Endothelial cell of umbilical vein (primary cell): ENCODE data around the gene HPS3. TPM values are rescaled to one million over a fixed set of nuclear protein-coding genes. Genes with fewer than 3 reads are reported as not detected.

ENCODE experiments used
- BruUV-seq: library from RNA; stranded (reverse); fragments of 400-500 nt; replicated peaks from 2 replicates; lab custom pipeline; 2021; lab: Mats Ljungman, UMichigan
- CTCF ChIA-PET: fragments of 300-600, 350-600 bp; sonication (Branson Sonifier 250); formaldehyde crosslinking; loops from one replicate; lab custom pipeline; 2021; ENCODE audit warnings: antibody characterized with exemption, inconsistent platforms; lab: Charles Lee
- POLR2A ChIA-PET: fragments of 300-600, 350-600 bp; sonication (Branson Sonifier 250); formaldehyde crosslinking; loops from one replicate; lab custom pipeline; 2021; ENCODE audit warnings: antibody characterized with exemption, inconsistent platforms; lab: Charles Lee
- DNase-seq: peaks from one replicate; pipeline ENCODE4 v3.0.0-alpha.2; 2011; ENCODE audit warnings: low read depth, low spot score
- FAIRE-seq: peaks from 2 replicates; lab custom pipeline; 2011; peaks lifted over from hg19 to GRCh38; lab: Jason Lieb, UNC
- H2AFZ ChIP-seq: 2 replicates; pipeline ENCODE4 v1.6.0; 2012; ENCODE audit warnings: low read depth, low read length, control low read depth, inconsistent platforms
- H3K27ac ChIP-seq: 2 replicates; pipeline ENCODE4 v1.5.1; 2011; ENCODE audit warnings: low read depth, mild to moderate bottlenecking, control low read depth, low read length, moderate library complexity; ENCODE audit not compliant: insufficient read depth
- H3K27me3 ChIP-seq, 2 experiments: 2 replicates each; pipeline versions ENCODE4 v1.6.0 to v1.6.1; 2011; ENCODE audit warnings: low read length in 2 of 2, mixed read lengths in 1 of 2; ENCODE audit not compliant: control insufficient read depth in 2 of 2, insufficient read depth in 2 of 2
- H3K36me3 ChIP-seq, 2 experiments: 2 replicates in 1 of 2; 3 replicates in 1 of 2; pipeline ENCODE4 v1.5.1; 2011; ENCODE audit warnings: low read length in 2 of 2, mild to moderate bottlenecking in 1 of 2, moderate library complexity in 1 of 2; ENCODE audit not compliant: control insufficient read depth in 2 of 2, insufficient read depth in 2 of 2; ENCODE audit errors: extremely low read depth in 1 of 2
- H3K4me1 ChIP-seq: 3 replicates; pipeline ENCODE4 v1.5.1; 2011; ENCODE audit warnings: mild to moderate bottlenecking, low read length; ENCODE audit not compliant: control insufficient read depth, insufficient read depth; ENCODE audit errors: extremely low read depth
- H3K4me2 ChIP-seq: 2 replicates; pipeline ENCODE4 v1.6.1; 2011; ENCODE audit warnings: low read length, control low read depth, mixed read lengths; ENCODE audit not compliant: insufficient read depth
- H3K4me3 ChIP-seq, 3 experiments: fragments of 200-600 bp in 1 of 3; sonication (generic), shearing (Covaris generic) in 1 of 3; replicated peaks in 1 of 3; 2 replicates each; pipeline ENCODE4 v1.5.1; 2011 to 2016; ENCODE audit warnings: control low read depth in 3 of 3, low read length in 3 of 3, mild to moderate bottlenecking in 2 of 3, inconsistent platforms in 1 of 3, low read depth in 1 of 3, moderate library complexity in 1 of 3; ENCODE audit not compliant: insufficient read depth in 1 of 3
- H3K79me2 ChIP-seq: 2 replicates; pipeline ENCODE4 v1.6.0; 2012; ENCODE audit warnings: low read length, inconsistent platforms; ENCODE audit not compliant: control insufficient read depth, insufficient read depth
- H3K9ac ChIP-seq: replicated peaks from 2 replicates; pipeline ENCODE3; 2011; ENCODE audit warnings: low read length, control low read depth; ENCODE audit not compliant: insufficient read depth; ENCODE audit errors: extremely low read depth
- H3K9me1 ChIP-seq: replicated peaks from 3 replicates; pipeline ENCODE4 v1.6.0; 2011; ENCODE audit warnings: mild to moderate bottlenecking, low read length; ENCODE audit not compliant: control insufficient read depth, insufficient read depth; ENCODE audit errors: extremely low read depth
- H3K9me3 ChIP-seq: replicated peaks from 2 replicates; pipeline ENCODE4 v1.5.1; 2012; ENCODE audit warnings: low read length, inconsistent platforms; ENCODE audit not compliant: control insufficient read depth, insufficient read depth
- H4K20me1 ChIP-seq: replicated peaks from 2 replicates; pipeline ENCODE3; 2011; ENCODE audit warnings: mild to moderate bottlenecking, low read length; ENCODE audit not compliant: control insufficient read depth, insufficient read depth; ENCODE audit errors: extremely low read depth
- EZH2 ChIP-seq: IDR thresholded peaks from 2 replicates; pipeline ENCODE4 v1.6.1; 2012; ENCODE audit warnings: borderline replicate concordance, low read depth, mild to moderate bottlenecking, moderate library complexity, low read length, inconsistent platforms; ENCODE audit not compliant: severe bottlenecking
- FOS ChIP-seq: IDR thresholded peaks from 2 replicates; pipeline ENCODE4 v1.6.1; 2011; ENCODE audit warnings: mild to moderate bottlenecking, low read length, moderate library complexity, borderline replicate concordance; ENCODE audit not compliant: insufficient read depth
- GATA2 ChIP-seq: IDR thresholded peaks from 2 replicates; pipeline ENCODE4 v1.7.0; 2011; ENCODE audit warnings: low read depth, mild to moderate bottlenecking, moderate library complexity, mixed read lengths, low read length; ENCODE audit not compliant: insufficient read length, insufficient read depth
- JUN ChIP-seq: IDR thresholded peaks from 2 replicates; pipeline ENCODE4 v1.6.1; 2011; ENCODE audit warnings: borderline replicate concordance, low read depth; ENCODE audit not compliant: insufficient read length, insufficient read depth
- MYC ChIP-seq: IDR thresholded peaks from one replicate; pipeline ENCODE4 v1.6.1; 2011; ENCODE audit warnings: mild to moderate bottlenecking, low read depth, low read length
- POLR2A ChIP-seq: IDR thresholded peaks from 2 replicates; pipeline ENCODE4 v1.6.1; 2012; ENCODE audit warnings: low read depth, mild to moderate bottlenecking, control low read depth, low read length
- POLR2AphosphoS5 ChIP-seq: IDR thresholded peaks from 2 replicates; pipeline ENCODE4 v1.6.1; 2012; ENCODE audit warnings: low read depth, mild to moderate bottlenecking, control low read depth, low read length, moderate library complexity; ENCODE audit not compliant: insufficient read depth
- dilution Hi-C: fragments of 300-500 bp; cut with MboI; formaldehyde crosslinking; loops from one replicate; pipeline ENCODE4 v1.15.0; 2019; ENCODE audit warnings: low sequenced_read_pairs; ENCODE audit not compliant: extremely low pct_ligation_motif_present
- intact Hi-C: fragments of 100-400 bp; cut with micrococcal nuclease; formaldehyde crosslinking; loops from one replicate; pipeline ENCODE4 v1.10.0; 2022
- polyA plus RNA-seq, 4 experiments: library from polyadenylated mRNA; depleted of rRNA in 3 of 4; stranded (reverse) in 3 of 4; unstranded in 1 of 4; fragments of >200 nt; gene quantifications; 2 replicates each; pipeline versions ENCODE4 v1.2.1 to v1.2.3, GENCODE V29; 2011 to 2012; ENCODE audit warnings: missing spikeins in 1 of 4
- total RNA-seq: library from RNA; stranded (reverse); gene quantifications from 2 replicates; pipeline ENCODE4 v1.2.3, GENCODE V29; 2021
- TF ChIP-seq, protein P1 (sequence below), 2 donors: IDR thresholded peaks; 1 replicate in 1 of 2; 2 replicates in 1 of 2; pipeline ENCODE4 v1.5.1; 2011; ENCODE audit warnings: low read length in 2 of 2, mild to moderate bottlenecking in 2 of 2, moderate library complexity in 2 of 2, control low read depth in 1 of 2, inconsistent platforms in 1 of 2, low read depth in 1 of 2; ENCODE audit not compliant: insufficient read depth in 1 of 2; ENCODE audit errors: extremely low read depth in 1 of 2
- TF ChIP-seq, protein P2 (sequence below): IDR thresholded peaks from 2 replicates; pipeline ENCODE4 v1.6.1; 2011; ENCODE audit not compliant: insufficient read depth, insufficient read length

The HPS3 gene
- total and polyA plus RNA-seq, 2 donors (not counting 3 experiments of a cell fraction or from before 2014, with no cell fraction given), result 8.8 to 16.1 TPM

DNA sequence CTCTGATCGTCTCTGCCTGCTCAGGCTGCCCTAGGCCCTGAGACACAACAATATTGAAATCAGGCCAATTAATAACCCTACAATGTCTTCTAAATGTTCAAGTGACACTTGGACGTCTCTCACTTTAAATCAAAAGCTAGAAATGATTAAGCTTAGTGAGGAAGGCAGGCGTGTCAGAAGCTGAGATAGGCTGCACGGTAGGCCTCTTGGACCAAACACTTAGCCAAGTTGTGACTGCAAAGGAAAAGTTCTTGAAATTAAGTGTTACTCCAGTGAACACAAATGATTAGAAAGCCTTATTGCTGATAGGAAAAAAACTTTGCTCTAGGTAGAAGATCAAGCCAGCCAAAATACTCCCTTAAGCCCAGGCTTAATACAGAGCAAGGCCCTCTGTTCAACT, 2.2 kb downstream of the HPS3 start:
- DNase-seq (no peak), FAIRE-seq (no peak)
- TF ChIP-seq MYC, result no peak
- no peak for TF ChIP-seq JUN
- TF ChIP-seq POLR2AphosphoS5, result no peak
- TF ChIP-seq, protein P1, sequence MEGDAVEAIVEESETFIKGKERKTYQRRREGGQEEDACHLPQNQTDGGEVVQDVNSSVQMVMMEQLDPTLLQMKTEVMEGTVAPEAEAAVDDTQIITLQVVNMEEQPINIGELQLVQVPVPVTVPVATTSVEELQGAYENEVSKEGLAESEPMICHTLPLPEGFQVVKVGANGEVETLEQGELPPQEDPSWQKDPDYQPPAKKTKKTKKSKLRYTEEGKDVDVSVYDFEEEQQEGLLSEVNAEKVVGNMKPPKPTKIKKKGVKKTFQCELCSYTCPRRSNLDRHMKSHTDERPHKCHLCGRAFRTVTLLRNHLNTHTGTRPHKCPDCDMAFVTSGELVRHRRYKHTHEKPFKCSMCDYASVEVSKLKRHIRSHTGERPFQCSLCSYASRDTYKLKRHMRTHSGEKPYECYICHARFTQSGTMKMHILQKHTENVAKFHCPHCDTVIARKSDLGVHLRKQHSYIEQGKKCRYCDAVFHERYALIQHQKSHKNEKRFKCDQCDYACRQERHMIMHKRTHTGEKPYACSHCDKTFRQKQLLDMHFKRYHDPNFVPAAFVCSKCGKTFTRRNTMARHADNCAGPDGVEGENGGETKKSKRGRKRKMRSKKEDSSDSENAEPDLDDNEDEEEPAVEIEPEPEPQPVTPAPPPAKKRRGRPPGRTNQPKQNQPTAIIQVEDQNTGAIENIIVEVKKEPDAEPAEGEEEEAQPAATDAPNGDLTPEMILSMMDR (IDR thresholded peaks at IDR 0.05; ENCODE audit: extremely low read depth in 1 of 2, insufficient read depth in 1 of 2, low read depth in 1 of 2, low read length in 2 of 2), result no peak
- TF ChIP-seq EZH2, result no peak
- no peak for TF ChIP-seq POLR2A
- no peak for TF ChIP-seq GATA2
- no peak for TF ChIP-seq FOS
- TF ChIP-seq, protein P2, sequence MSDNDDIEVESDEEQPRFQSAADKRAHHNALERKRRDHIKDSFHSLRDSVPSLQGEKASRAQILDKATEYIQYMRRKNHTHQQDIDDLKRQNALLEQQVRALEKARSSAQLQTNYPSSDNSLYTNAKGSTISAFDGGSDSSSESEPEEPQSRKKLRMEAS, result no peak
- POLR2A ChIA-PET, result no interaction called here
- H4K20me1 ChIP-seq, result no peaks in the 10 kb centered on the region
- H3K36me3 ChIP-seq, result no peaks in the 10 kb centered on the region
- no peak overlapping the region for H3K4me3 ChIP-seq
- CTCF ChIA-PET, result interaction anchor here (0.6 to 2.5 kb wide), 3 partner anchors 11 to 176 kb away, joined by 3 to 9 read pairs (median 3); no protein-coding TSS in a partner anchor
- H3K9ac ChIP-seq, result no peak overlapping the region
- peaks cover 7% of the 10 kb centered on the region for H3K4me1 ChIP-seq
- peaks cover 0 to 1% of the 10 kb centered on the region in 2 experiments for H3K27me3 ChIP-seq
- H3K4me2 ChIP-seq, result no peak overlapping the region
- no peak overlapping the region for H3K27ac ChIP-seq
- H3K79me2 ChIP-seq, result peaks cover 2% of the 10 kb centered on the region
- no peaks in the 10 kb centered on the region for H3K9me3 ChIP-seq
- no TSS peak for BruUV-seq
- no peaks in the 10 kb centered on the region for H3K9me1 ChIP-seq
- dilution Hi-C loops, result no loop called here
- intact Hi-C loops, result no loop called here
- no peak overlapping the region for H2AFZ ChIP-seq
